ENCODE measurements around the gene USP13. TPM values are rescaled to one million over a fixed set of nuclear protein-coding genes. Genes with fewer than 3 reads are reported as not detected.

USP13 gene
- total and polyA plus RNA-seq, 2 of the 4 experiments (the other 2 are of a cell fraction) = 9.2 to 18.1 TPM

DNA sequence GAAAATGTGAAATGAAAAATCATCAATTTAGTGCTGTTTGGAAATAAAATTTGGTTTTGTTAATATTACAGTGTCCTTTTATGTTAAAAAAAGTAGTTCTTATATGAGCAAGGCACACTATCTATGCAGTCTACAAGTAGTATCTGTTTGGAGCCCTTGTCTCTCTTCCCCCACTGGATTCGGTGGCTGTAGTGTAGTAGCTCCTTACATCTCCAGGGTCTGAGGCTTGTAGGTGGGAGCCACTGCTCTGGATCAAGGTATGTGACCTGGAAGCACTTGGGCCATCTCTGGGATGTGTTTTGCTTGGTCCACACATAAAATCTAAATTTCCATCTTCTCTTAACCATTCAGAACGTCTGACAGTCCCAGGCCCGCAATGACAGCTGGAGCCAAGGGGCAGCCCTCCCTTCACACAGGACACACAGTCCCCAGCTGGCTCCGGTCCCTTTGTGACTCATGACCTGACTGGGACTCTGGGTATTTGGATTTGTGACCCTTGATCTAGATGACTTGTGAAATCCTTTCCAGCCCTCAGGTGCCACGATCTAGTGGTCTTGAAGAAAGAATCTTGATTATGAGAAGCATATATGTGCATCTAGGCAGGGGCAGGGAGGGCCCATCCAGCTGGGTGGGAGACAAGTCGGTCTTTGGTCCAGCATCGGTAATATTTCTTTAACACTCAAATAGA is 80.0 kb downstream of the USP13 start:
- in situ Hi-C loops (cut with MboI; ENCODE audit: low sequenced_read_pairs) = no loop called here
- Histone ChIP-seq H3K27me3 (ENCODE audit: control insufficient read depth, insufficient read depth, low read length) (no peaks in the 10 kb centered on the region), H3K14ac (replicated peaks; ENCODE audit: low read depth, low read length) (no peak overlapping the region), H2BK5ac (ENCODE audit: low read depth, low read length, poor library complexity, severe bottlenecking) (no peak overlapping the region), H2BK15ac (ENCODE audit: low read depth, low read length) (no peak overlapping the region), H3K9ac (ENCODE audit: low read depth, low read length) (no peak overlapping the region), H4K5ac (ENCODE audit: low read depth, low read length) (no peak overlapping the region), H3K9me3 (ENCODE audit: control insufficient read depth, insufficient read depth, low read length) (no peaks in the 10 kb centered on the region), H3K18ac (ENCODE audit: low read depth, low read length) (no peak overlapping the region), H3K4ac (ENCODE audit: low read depth, low read length) (no peak overlapping the region), H4K8ac (ENCODE audit: low read depth in 2 of 2, low read length in 2 of 2) (no peak overlapping the region), H3K56ac (ENCODE audit: extremely low read depth, insufficient read depth, low read length) (no peak overlapping the region), H3K4me2 (ENCODE audit: low read depth, low read length) (no peak overlapping the region), H3K9me1 (ENCODE audit: insufficient read depth, low read length) (peaks cover 10% of the 10 kb centered on the region), H3K27ac (ENCODE audit: insufficient read depth, low read length) (no peak overlapping the region), H2AK9ac (replicated peaks; ENCODE audit: low read depth, low read length, poor library complexity) (no peak overlapping the region), H3K79me1 (ENCODE audit: low read depth in 1 of 2, low read length in 2 of 2) (peaks cover 8 to 28% of the 10 kb centered on the region in 2 experiments; a peak in 3 of 4 replicates), H2BK20ac (ENCODE audit: low read depth, low read length) (no peak overlapping the region), H2BK120ac (ENCODE audit: low read depth, low read length) (no peak overlapping the region), H3K4me3 (ENCODE audit: insufficient read depth, low read depth, low read length) (no peak overlapping the region), H4K91ac (ENCODE audit: insufficient read depth, low read depth, low read length) (no peak overlapping the region), H3K36me3 (ENCODE audit: control insufficient read depth, insufficient read depth, low read length) (peaks cover 7% of the 10 kb centered on the region), H3K4me1 (ENCODE audit: control insufficient read depth, insufficient read depth, low read length) (peaks cover 1% of the 10 kb centered on the region), H2AK5ac (ENCODE audit: low read depth, low read length) (no peak overlapping the region), H2AFZ (replicated peaks; ENCODE audit: low read length, poor library complexity) (no peak overlapping the region), H3K23ac (ENCODE audit: low read depth, low read length) (no peak overlapping the region; the same call in 1 of the 2 replicates), H4K20me1 (ENCODE audit: insufficient read depth, low read length) (no peaks in the 10 kb centered on the region)
- CTCF ChIA-PET = no interaction called here
- intact Hi-C loops (cut with micrococcal nuclease) = loop anchor here (1.0 kb wide), 1 partner anchor 42 kb away; no protein-coding TSS in a partner anchor
- DNase-seq (no peak), ATAC-seq (ENCODE audit: low read depth) (no peak)
- dilution Hi-C loops (cut with HindIII; ENCODE audit: low sequenced_read_pairs, unreplicated experiment) = no loop called here
- TF ChIP-seq, protein P1, sequence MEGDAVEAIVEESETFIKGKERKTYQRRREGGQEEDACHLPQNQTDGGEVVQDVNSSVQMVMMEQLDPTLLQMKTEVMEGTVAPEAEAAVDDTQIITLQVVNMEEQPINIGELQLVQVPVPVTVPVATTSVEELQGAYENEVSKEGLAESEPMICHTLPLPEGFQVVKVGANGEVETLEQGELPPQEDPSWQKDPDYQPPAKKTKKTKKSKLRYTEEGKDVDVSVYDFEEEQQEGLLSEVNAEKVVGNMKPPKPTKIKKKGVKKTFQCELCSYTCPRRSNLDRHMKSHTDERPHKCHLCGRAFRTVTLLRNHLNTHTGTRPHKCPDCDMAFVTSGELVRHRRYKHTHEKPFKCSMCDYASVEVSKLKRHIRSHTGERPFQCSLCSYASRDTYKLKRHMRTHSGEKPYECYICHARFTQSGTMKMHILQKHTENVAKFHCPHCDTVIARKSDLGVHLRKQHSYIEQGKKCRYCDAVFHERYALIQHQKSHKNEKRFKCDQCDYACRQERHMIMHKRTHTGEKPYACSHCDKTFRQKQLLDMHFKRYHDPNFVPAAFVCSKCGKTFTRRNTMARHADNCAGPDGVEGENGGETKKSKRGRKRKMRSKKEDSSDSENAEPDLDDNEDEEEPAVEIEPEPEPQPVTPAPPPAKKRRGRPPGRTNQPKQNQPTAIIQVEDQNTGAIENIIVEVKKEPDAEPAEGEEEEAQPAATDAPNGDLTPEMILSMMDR (conservative IDR thresholded peaks at IDR 0.05; ENCODE audit: low read depth, low read length) = no peak
- no peak for TF ChIP-seq BHLHE40 (IDR thresholded peaks at IDR 0.05; ENCODE audit: low read depth, low read length)
- no peak for TF ChIP-seq RAD21 (IDR thresholded peaks at IDR 0.05; ENCODE audit: low read length)
- TF ChIP-seq MXI1 (IDR thresholded peaks at IDR 0.05; ENCODE audit: borderline replicate concordance, low read depth, low read length) = no peak
- TF ChIP-seq RCOR1 (IDR thresholded peaks at IDR 0.05; ENCODE audit: insufficient replicate concordance, low read length) = no peak
- no peak for TF ChIP-seq MAZ (IDR thresholded peaks at IDR 0.05; ENCODE audit: borderline replicate concordance, low read depth, low read length)
- no peak for TF ChIP-seq MAFK (IDR thresholded peaks at IDR 0.05; ENCODE audit: low read depth, low read length)
- TF ChIP-seq CHD1 (IDR thresholded peaks at IDR 0.05; ENCODE audit: low read depth, low read length) = no peak
- no peak for TF ChIP-seq SMC3 (IDR thresholded peaks at IDR 0.05; ENCODE audit: low read depth, low read length)
- TF ChIP-seq, protein P2, sequence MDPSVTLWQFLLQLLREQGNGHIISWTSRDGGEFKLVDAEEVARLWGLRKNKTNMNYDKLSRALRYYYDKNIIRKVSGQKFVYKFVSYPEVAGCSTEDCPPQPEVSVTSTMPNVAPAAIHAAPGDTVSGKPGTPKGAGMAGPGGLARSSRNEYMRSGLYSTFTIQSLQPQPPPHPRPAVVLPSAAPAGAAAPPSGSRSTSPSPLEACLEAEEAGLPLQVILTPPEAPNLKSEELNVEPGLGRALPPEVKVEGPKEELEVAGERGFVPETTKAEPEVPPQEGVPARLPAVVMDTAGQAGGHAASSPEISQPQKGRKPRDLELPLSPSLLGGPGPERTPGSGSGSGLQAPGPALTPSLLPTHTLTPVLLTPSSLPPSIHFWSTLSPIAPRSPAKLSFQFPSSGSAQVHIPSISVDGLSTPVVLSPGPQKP (IDR thresholded peaks at IDR 0.05; ENCODE audit: borderline replicate concordance, low read depth, low read length) = no peak
- POLR2A ChIA-PET (ENCODE audit: unreplicated experiment) = no interaction called here
- BruUV-seq (replicated peaks) = no TSS peak
- no CpG with 5 or more reads among the region's 7 CpGs for WGBS, 2 experiments (ENCODE audit: extremely low coverage in 2 of 2, insufficient read length in 1 of 2)
